IPS-20b (cell line): ENCODE measurements around the gene SORL1.
A peak's percentile ranks its signal among the peaks of the same experiment; 100 is the strongest.
"Not testable (repeated sequence)": the region's sequence is repeated elsewhere in the genome, so short reads cannot be mapped to it uniquely, and the experiment has no call there.

ENCODE experiments used
- H3K27ac ChIP-seq: one replicate; pipeline ENCODE4 v1.5.1; 2013; ENCODE audit warnings: low read length
- H3K27me3 ChIP-seq: 2 replicates; pipeline ENCODE4 v1.6.1; 2013; ENCODE audit warnings: mild to moderate bottlenecking, low read length, inconsistent platforms; ENCODE audit not compliant: insufficient read depth
- H3K36me3 ChIP-seq: 2 replicates; pipeline ENCODE4 v1.6.1; 2013; ENCODE audit warnings: low read depth, mild to moderate bottlenecking, inconsistent platforms, low read length, moderate library complexity; ENCODE audit not compliant: insufficient read depth
- H3K4me1 ChIP-seq: 2 replicates; pipeline ENCODE4 v1.6.1; 2013; ENCODE audit warnings: mild to moderate bottlenecking, control low read depth, inconsistent platforms, low read length, moderate library complexity; ENCODE audit not compliant: insufficient read depth
- H3K4me3 ChIP-seq: 2 replicates; pipeline ENCODE4 v1.5.1; 2013; ENCODE audit warnings: mild to moderate bottlenecking, low read length, inconsistent platforms
- H3K9ac ChIP-seq: 2 replicates; pipeline ENCODE4 v1.6.1; 2013; ENCODE audit warnings: low read depth, mild to moderate bottlenecking, inconsistent platforms, low read length, moderate library complexity
- H3K9me3 ChIP-seq: 2 replicates; pipeline ENCODE4 v1.6.1; 2013; ENCODE audit warnings: mild to moderate bottlenecking, low read depth, low read length, inconsistent platforms; ENCODE audit not compliant: insufficient read depth

The SORL1 gene

GRCh38 chr11:121500717-121501116 is 48.6 kb downstream of the SORL1 start:
- H3K9me3 ChIP-seq: no peaks in the 10 kb centered on the region; the same call in 1 of the 2 replicates
- H3K4me1 ChIP-seq: peaks cover 6% of the 10 kb centered on the region; the same call in 1 of the 2 replicates
- no peak overlapping the region for H3K4me3 ChIP-seq
- no peaks in the 10 kb centered on the region for H3K27me3 ChIP-seq
- peaks cover 64% of the 10 kb centered on the region for H3K36me3 ChIP-seq
- H3K27ac ChIP-seq: no peak overlapping the region
- H3K9ac ChIP-seq: no peak overlapping the region

- no peak overlapping the region for H3K27ac ChIP-seq
- peaks cover 4% of the 10 kb centered on the region; the same call in 1 of the 2 replicates for H3K4me1 ChIP-seq
- H3K4me3 ChIP-seq: no peak overlapping the region
- H3K9me3 ChIP-seq: peaks cover 7% of the 10 kb centered on the region
- H3K9ac ChIP-seq: no peak overlapping the region
- no peaks in the 10 kb centered on the region for H3K27me3 ChIP-seq
- peaks cover 63% of the 10 kb centered on the region for H3K36me3 ChIP-seq
These were observed 50.9 kb downstream of the SORL1 start for GRCh38 chr11:121503051-121503450.

GRCh38 chr11:121506237-121506636 is 54.1 kb downstream of the SORL1 start:
- Histone ChIP-seq H3K4me1 (peaks cover 12% of the 10 kb centered on the region; the same call in 1 of the 2 replicates), H3K36me3 (peaks cover 45% of the 10 kb centered on the region)
- H3K4me3 ChIP-seq, H3K27me3 ChIP-seq, H3K27ac ChIP-seq, H3K9me3 ChIP-seq, H3K9ac ChIP-seq: not testable (repeated sequence)

- H3K36me3 ChIP-seq: peaks cover 45% of the 10 kb centered on the region
- peak overlapping the region; percentile 58; the same call in 1 of the 2 replicates for H3K9ac ChIP-seq
- H3K9me3 ChIP-seq: peaks cover 7% of the 10 kb centered on the region
- peak overlapping the region; percentile 30; the same call in 1 of the 2 replicates for H3K4me3 ChIP-seq
- H3K27me3 ChIP-seq: no peaks in the 10 kb centered on the region
- peaks cover 12% of the 10 kb centered on the region; the same call in 1 of the 2 replicates for H3K4me1 ChIP-seq
- H3K27ac ChIP-seq: peak overlapping the region; percentile 81
These were observed 56.3 kb downstream of the SORL1 start for GRCh38 chr11:121508449-121508848.

- Histone ChIP-seq H3K9me3 (peaks cover 7% of the 10 kb centered on the region), H3K27me3 (no peaks in the 10 kb centered on the region), H3K9ac (no peak overlapping the region), H3K36me3 (peaks cover 62% of the 10 kb centered on the region), H3K4me3 (no peak overlapping the region), H3K4me1 (peaks cover 12% of the 10 kb centered on the region; the same call in 1 of the 2 replicates), H3K27ac (no peak overlapping the region)
These were observed 58.3 kb downstream of the SORL1 start for GRCh38 chr11:121510438-121510837.

GRCh38 chr11:121512468-121513465 is 60.7 kb downstream of the SORL1 start:
- Histone ChIP-seq H3K27ac (no peak overlapping the region), H3K4me1 (peaks cover 12% of the 10 kb centered on the region; the same call in 1 of the 2 replicates), H3K9ac (no peak overlapping the region), H3K4me3 (no peak overlapping the region), H3K9me3 (no peaks in the 10 kb centered on the region), H3K27me3 (no peaks in the 10 kb centered on the region), H3K36me3 (peaks cover 56% of the 10 kb centered on the region)

GRCh38 chr11:121513807-121514206 is 61.7 kb downstream of the SORL1 start:
- peaks cover 51% of the 10 kb centered on the region for H3K36me3 ChIP-seq

GRCh38 chr11:121514432-121515334 is 62.6 kb downstream of the SORL1 start:
- H3K9ac ChIP-seq: no peak overlapping the region
- no peaks in the 10 kb centered on the region for H3K27me3 ChIP-seq
- H3K9me3 ChIP-seq: no peaks in the 10 kb centered on the region
- no peak overlapping the region for H3K4me3 ChIP-seq
- H3K36me3 ChIP-seq: peaks cover 50% of the 10 kb centered on the region
- H3K4me1 ChIP-seq: no peaks in the 10 kb centered on the region
- H3K27ac ChIP-seq: no peak overlapping the region

More at GRCh38 chr11:121513807-121514206, 61.7 kb downstream of the SORL1 start:
- H3K27ac ChIP-seq: no peak overlapping the region
- no peaks in the 10 kb centered on the region for H3K9me3 ChIP-seq
- no peak overlapping the region for H3K9ac ChIP-seq
- no peak overlapping the region for H3K4me3 ChIP-seq
- peaks cover 2% of the 10 kb centered on the region; the same call in 1 of the 2 replicates for H3K4me1 ChIP-seq
- H3K27me3 ChIP-seq: no peaks in the 10 kb centered on the region

GRCh38 chr11:121515335-121515671 is 63.2 kb downstream of the SORL1 start:
- Histone ChIP-seq H3K9ac (no peak overlapping the region), H3K36me3 (peaks cover 48% of the 10 kb centered on the region), H3K4me1 (no peaks in the 10 kb centered on the region), H3K27ac (no peak overlapping the region), H3K27me3 (no peaks in the 10 kb centered on the region), H3K9me3 (no peaks in the 10 kb centered on the region), H3K4me3 (no peak overlapping the region)

- Histone ChIP-seq H3K9ac (no peak overlapping the region), H3K27me3 (no peaks in the 10 kb centered on the region), H3K4me3 (no peak overlapping the region), H3K9me3 (no peaks in the 10 kb centered on the region), H3K4me1 (no peaks in the 10 kb centered on the region), H3K27ac (no peak overlapping the region), H3K36me3 (peaks cover 62% of the 10 kb centered on the region)
These were observed 65.9 kb downstream of the SORL1 start for GRCh38 chr11:121517996-121518395.
